ENCODE results near the gene NOTCH1.

Gene NOTCH1

DNA sequence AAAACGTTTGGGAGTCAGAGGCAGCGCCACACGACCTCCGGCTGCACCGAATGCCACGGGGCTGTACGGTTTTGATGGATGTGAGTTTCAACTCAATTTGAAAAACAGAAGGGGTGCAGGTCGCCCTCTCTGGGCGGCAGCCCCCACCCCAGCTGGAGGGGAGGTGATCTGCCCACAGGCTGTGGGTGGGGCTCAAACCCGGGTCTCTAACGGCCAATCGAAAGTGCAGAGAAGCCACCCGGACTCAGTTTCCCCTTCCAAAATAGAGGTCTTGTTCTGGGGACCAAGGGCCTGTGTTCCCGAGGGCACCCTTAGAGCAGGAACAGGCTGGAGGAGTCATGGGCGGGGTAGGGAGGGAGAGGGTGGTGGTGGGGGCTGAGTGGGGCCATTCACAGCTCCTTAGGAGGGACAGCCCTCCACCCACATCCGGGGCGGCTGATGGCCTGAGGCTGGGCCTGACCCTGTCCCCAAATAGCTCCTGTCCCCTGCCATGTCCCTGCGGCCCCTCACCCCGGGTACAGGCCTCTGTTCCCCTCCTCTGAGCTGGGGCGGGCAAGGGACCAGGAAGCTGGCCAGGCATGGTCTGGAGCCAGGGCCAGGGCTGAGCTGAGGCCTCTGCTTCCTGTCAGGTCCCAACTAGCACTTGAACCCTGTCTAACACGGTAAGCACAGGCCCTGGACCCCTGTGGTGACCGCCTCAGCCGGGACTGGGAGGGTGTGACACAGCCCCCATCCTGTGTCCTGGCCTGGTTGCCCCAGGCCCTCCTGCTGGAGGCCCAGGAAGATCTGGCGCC is 22.6 kb upstream of the NOTCH1 start:
- no peak for DNase-seq (ENCODE audit: low spot score)
- TF ChIP-seq, protein P1, sequence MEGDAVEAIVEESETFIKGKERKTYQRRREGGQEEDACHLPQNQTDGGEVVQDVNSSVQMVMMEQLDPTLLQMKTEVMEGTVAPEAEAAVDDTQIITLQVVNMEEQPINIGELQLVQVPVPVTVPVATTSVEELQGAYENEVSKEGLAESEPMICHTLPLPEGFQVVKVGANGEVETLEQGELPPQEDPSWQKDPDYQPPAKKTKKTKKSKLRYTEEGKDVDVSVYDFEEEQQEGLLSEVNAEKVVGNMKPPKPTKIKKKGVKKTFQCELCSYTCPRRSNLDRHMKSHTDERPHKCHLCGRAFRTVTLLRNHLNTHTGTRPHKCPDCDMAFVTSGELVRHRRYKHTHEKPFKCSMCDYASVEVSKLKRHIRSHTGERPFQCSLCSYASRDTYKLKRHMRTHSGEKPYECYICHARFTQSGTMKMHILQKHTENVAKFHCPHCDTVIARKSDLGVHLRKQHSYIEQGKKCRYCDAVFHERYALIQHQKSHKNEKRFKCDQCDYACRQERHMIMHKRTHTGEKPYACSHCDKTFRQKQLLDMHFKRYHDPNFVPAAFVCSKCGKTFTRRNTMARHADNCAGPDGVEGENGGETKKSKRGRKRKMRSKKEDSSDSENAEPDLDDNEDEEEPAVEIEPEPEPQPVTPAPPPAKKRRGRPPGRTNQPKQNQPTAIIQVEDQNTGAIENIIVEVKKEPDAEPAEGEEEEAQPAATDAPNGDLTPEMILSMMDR (IDR thresholded peaks at IDR 0.05; ENCODE audit: extremely low read depth, insufficient read depth, missing control alignments) = no peak
- in situ Hi-C loops (cut with MboI; ENCODE audit: low pct_unique_long_range_greater_than_20kb, low sequenced_read_pairs, unreplicated experiment) = no loop called here

DNA sequence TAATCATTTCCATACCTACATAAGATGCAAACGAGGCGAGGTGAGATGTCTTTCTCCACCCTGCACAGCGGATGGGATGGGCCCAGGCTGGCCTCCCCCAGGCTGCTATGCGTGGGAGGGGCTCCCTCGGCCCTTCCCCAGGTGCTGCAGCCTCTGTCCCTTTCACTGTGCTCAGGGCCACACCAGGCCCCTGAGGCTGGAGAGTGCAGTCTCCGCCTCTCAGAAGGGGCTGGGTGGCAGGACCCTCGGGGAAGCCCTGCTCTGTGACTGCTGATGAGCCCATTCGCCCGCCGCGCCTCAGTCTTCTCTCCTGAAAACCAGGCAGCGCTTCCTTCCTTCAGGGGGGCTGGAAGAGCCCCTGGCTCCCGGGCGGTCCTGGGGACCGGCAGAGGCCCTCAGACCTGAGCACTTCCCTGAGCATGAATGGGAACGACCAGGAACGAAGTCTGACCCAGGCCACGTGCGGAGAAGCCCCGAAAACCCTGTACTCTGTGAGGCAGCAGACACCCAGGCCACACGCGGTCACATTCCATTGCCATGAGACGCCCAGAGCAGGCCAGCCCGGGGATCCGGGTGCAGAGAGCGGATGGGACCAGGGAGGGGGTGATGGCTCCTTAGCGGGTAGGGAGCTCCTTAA is 21.9 kb upstream of the NOTCH1 start:
- DNase-seq (ENCODE audit: low spot score) = no peak

DNA sequence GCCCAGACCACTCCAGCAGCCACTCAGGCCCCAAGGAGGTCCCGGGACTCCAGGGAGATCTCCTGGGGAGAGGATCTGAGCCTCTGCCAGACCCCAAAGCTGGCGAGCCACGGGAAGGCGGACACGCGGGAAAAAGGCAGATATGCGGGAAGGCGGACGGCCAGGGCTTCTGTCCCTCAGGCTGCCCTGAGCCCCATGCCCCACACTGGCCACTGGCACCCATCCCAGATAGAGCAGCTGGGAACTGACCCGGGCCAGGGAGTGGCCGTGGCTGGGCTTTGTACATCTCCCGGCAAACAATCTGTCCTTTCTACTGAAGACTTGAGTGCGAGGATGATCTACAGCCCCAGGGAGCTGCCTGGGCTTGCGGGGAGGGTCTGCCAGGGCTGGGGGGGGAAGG is 21.1 kb upstream of the NOTCH1 start:
- in situ Hi-C loops (cut with MboI; ENCODE audit: low pct_unique_long_range_greater_than_20kb, low sequenced_read_pairs, unreplicated experiment) = no loop called here
- TF ChIP-seq, protein P1 (IDR thresholded peaks at IDR 0.05; ENCODE audit: extremely low read depth, insufficient read depth, missing control alignments) = no peak
- no peak for DNase-seq (ENCODE audit: low spot score)

More for the DNA sequence above, 21.9 kb upstream of the NOTCH1 start:
- TF ChIP-seq, protein P1 (IDR thresholded peaks at IDR 0.05; ENCODE audit: extremely low read depth, insufficient read depth, missing control alignments) = no peak
- in situ Hi-C loops (cut with MboI; ENCODE audit: low pct_unique_long_range_greater_than_20kb, low sequenced_read_pairs, unreplicated experiment) = no loop called here

DNA sequence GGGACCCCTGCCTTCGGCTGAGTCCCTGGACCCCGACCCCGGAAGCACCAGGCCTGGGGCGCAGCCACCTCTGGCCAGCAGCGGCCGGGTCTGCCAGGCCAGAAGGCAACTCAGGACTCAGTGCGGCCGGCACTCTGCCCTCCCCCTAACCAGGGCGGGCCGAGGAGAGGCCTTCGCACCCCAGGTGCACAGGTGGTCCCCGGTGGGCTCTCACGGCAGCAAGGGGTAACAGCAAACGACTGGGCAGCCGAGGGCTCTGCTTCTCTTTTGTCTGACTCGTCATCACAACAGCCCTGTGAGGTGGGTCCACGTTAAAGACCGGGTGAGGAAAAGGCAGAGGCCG is 20.7 kb upstream of the NOTCH1 start:
- TF ChIP-seq, protein P1 (IDR thresholded peaks at IDR 0.05; ENCODE audit: extremely low read depth, insufficient read depth, missing control alignments) = no peak
- no peak for DNase-seq (ENCODE audit: low spot score)
- in situ Hi-C loops (cut with MboI; ENCODE audit: low pct_unique_long_range_greater_than_20kb, low sequenced_read_pairs, unreplicated experiment) = no loop called here

DNA sequence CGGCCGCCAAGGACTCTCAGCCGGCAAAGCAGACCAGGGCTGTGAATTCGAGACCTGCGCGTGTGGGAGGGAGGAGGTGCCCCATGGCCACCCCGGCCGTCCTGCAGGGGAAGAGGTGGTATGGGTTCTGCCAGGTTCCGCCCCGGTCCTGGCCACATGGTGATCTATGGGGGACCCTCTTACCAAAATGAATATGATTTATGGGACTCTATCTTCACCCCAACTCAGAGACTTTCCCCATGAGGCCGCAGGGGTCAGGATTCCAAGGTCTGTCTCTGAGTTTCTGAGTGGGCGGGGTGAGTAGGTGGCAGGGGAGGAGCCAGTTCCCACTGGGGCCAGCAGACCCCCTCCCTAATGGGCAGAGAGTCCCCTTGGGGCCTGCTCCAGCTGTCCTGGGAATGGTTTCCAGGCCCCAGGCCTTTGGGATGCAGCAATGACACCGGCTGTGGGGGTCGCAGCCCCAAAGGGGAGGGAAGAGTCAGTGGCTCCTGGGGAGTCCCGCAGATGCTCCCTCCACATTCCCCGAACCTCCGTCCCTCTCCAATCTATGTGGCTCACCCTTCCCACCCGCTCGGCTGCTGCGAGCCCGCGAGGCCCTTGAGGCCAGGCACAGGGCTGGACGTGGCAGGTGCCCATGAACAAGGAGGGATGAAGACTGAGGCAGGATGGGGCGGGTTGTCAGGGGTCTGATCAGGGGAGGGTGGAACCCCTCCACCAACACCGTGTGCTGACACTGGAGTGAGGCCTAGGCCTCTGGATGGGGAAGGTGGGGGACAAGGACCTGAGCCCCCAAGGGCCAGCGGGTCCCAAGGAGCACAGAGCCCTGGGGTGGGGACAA is 20.1 kb upstream of the NOTCH1 start:
- DNase-seq (ENCODE audit: low spot score) = no peak
- TF ChIP-seq, protein P1 (IDR thresholded peaks at IDR 0.05; ENCODE audit: extremely low read depth, insufficient read depth, missing control alignments) = no peak
- in situ Hi-C loops (cut with MboI; ENCODE audit: low pct_unique_long_range_greater_than_20kb, low sequenced_read_pairs, unreplicated experiment) = no loop called here

DNA sequence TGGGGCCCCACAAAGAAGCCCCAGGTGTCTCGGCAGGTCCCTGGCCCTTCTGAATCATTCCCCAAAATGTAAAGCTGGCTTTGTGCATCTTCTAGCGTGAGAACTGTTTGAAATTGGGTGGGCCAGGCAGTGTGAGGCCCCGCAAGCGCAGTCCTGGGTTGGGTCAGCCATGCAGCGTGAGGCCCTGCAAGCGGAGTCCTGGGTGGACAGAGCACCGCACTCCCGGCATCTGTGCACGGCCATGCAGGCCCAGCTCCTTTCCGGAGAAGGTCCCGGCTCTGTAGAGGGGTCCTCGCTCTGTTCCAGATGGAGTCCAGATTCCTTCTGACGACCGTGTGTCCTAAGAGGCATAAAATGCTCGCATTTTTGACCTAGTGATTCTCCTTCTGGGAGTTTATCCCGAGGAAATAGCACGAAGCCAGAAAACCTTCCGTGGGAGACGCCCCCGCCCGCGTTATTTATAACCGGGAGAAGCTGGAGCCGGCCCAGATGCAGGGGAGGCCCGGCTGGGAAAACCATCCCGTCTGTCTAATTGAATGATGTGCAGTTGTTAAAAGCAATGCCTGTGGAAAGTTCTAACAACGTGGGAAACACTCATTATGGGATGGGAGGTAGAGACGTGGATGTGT is 19.4 kb upstream of the NOTCH1 start:
- DNase-seq (ENCODE audit: low spot score) = no peak
- TF ChIP-seq, protein P1 (IDR thresholded peaks at IDR 0.05; ENCODE audit: extremely low read depth, insufficient read depth, missing control alignments) = no peak
- in situ Hi-C loops (cut with MboI; ENCODE audit: low pct_unique_long_range_greater_than_20kb, low sequenced_read_pairs, unreplicated experiment) = no loop called here

Data from GM13977 (cell line).